AG04450 (cell line): ENCODE data around the gene SDHAF1. TPM values are rescaled to one million over a fixed set of nuclear protein-coding genes. Genes with fewer than 3 reads are reported as not detected.

Source experiments
- CTCF ChIA-PET: fragments of 300-600, 350-600 bp; formaldehyde crosslinking; extraction: SDS; loops from one replicate; lab custom pipeline; 2022; ENCODE audit warnings: antibody characterized with exemption, inconsistent platforms; lab: Charles Lee
- POLR2A ChIA-PET: fragments of 350-600 bp; formaldehyde crosslinking; extraction: SDS; loops from one replicate; lab custom pipeline; 2021; ENCODE audit warnings: antibody characterized with exemption, inconsistent platforms; lab: Yijun Ruan, JAX
- DNase-seq: peaks from one replicate; pipeline ENCODE4 v3.0.0-alpha.2; 2011; ENCODE audit warnings: low read depth, low spot score
- H3K27ac ChIP-seq: one replicate; pipeline ENCODE4 v1.5.1; 2012; ENCODE audit warnings: low read depth, low read length, control low read depth
- H3K27me3 ChIP-seq: one replicate; pipeline ENCODE4 v1.6.0; 2012; ENCODE audit warnings: low read length; ENCODE audit not compliant: control insufficient read depth, insufficient read depth
- H3K4me3 ChIP-seq: 2 replicates; pipeline ENCODE4 v1.5.1; 2011; ENCODE audit warnings: mild to moderate bottlenecking, low read depth, low read length, control low read depth
- H3K9me3 ChIP-seq: 2 replicates; pipeline ENCODE4 v1.5.1; 2012; ENCODE audit warnings: low read length; ENCODE audit not compliant: control insufficient read depth, insufficient read depth
- CTCF ChIP-seq: IDR thresholded peaks from 2 replicates; pipeline ENCODE4 v1.5.1; 2011; ENCODE audit warnings: low read depth, low read length, control low read depth, inconsistent platforms
- polyA plus RNA-seq: library from polyadenylated mRNA; depleted of rRNA; stranded (reverse); fragments of >200 nt; gene quantifications from 2 replicates; pipeline ENCODE4 v1.2.3, GENCODE V29; 2011

Gene SDHAF1
- polyA plus RNA-seq, 1 experiment, result 7.5 TPM

DNA sequence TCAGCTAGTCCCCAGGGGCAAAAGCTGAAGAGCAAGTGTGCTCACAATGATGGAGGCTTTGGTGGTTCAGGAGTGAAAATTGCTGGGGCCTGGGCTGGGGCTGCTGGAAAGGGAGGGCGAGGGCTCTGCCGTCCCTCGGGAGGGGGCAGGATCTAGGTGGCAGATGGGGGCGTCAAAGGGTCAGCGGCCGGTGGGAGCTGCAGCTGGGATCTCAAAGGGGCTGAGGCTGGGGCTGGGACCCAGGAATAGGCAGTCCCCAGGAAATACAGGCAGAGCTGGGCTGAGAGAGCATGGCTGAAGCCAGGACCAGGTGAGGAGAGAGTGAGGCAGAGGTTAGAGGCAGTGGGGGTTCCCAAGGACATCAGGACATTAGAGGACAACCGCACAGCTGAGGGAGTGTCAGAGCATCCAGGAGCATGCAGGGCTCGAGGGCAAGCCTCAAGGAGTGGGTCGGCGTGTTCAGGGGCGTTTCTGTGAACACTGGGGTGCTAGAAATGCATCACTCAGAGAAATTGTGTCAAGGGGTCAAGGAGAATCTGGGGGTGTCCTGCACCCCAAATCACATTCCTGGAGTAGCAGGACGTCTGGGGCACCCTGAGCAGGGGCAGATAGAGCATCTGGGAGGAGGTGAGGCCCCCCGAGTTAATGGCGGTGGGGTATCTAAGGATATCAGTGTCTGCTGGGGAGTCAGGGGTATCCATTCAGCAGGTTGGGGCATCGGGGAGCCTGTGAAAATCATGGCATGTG is 14.8 kb downstream of the SDHAF1 start:
- ChIA-PET CTCF (no interaction called here), POLR2A (interaction anchor here (0.6 kb wide), 1 partner anchor 32 kb away, joined by 4 read pairs; no protein-coding TSS in a partner anchor)
- Histone ChIP-seq H3K4me3 (peak overlapping the region; percentile 50), H3K27me3 (no peaks in the 10 kb centered on the region), H3K27ac (peak overlapping the region; percentile 11), H3K9me3 (no peaks in the 10 kb centered on the region)
- no peak for DNase-seq
- TF ChIP-seq CTCF, result no peak

DNA sequence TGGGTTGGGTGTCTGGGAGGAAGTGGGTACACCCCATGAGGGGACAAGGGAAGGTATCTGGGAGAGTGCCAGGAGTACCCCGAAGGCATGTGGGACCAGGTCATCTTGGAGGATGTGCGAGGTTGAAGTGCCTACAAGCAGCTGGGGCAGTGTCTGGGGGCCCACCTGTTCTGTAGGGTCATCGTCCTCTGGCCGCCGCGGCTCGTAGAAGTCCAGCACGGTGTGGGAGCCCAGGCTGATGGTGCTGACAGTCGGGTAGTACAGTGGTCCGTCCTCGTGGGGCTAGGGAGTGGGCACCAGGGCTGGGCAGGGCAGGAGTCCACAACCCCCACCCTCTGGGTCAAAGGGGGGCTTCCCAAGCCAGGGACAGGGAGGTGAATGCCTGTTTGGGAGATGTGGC is 15.4 kb downstream of the SDHAF1 start:
- Histone ChIP-seq H3K27ac (no peak overlapping the region), H3K9me3 (no peaks in the 10 kb centered on the region), H3K27me3 (no peaks in the 10 kb centered on the region), H3K4me3 (no peak overlapping the region)
- no peak for TF ChIP-seq CTCF
- POLR2A ChIA-PET, result no interaction called here
- CTCF ChIA-PET, result no interaction called here
- no peak for DNase-seq

- peak overlapping the region; percentile 2 for H3K27ac ChIP-seq
- ChIA-PET CTCF (interaction anchor here (1.0 kb wide), 1 partner anchor 132 kb away, joined by 3 read pairs; no protein-coding TSS in a partner anchor), POLR2A (interaction anchor here (0.6 to 1.1 kb wide), 4 partner anchors 10 to 41 kb away, joined by 3 to 18 read pairs (median 6); partner anchors contain the start of gene THAP8)
- no peaks in the 10 kb centered on the region for H3K27me3 ChIP-seq
- TF ChIP-seq CTCF, result no peak
- H3K9me3 ChIP-seq, result no peaks in the 10 kb centered on the region
- no peak for DNase-seq
- H3K4me3 ChIP-seq, result peak overlapping the region; percentile 89
Observed at GRCh38 chr19:36013280-36014011, 18.5 kb downstream of the SDHAF1 start.

DNA sequence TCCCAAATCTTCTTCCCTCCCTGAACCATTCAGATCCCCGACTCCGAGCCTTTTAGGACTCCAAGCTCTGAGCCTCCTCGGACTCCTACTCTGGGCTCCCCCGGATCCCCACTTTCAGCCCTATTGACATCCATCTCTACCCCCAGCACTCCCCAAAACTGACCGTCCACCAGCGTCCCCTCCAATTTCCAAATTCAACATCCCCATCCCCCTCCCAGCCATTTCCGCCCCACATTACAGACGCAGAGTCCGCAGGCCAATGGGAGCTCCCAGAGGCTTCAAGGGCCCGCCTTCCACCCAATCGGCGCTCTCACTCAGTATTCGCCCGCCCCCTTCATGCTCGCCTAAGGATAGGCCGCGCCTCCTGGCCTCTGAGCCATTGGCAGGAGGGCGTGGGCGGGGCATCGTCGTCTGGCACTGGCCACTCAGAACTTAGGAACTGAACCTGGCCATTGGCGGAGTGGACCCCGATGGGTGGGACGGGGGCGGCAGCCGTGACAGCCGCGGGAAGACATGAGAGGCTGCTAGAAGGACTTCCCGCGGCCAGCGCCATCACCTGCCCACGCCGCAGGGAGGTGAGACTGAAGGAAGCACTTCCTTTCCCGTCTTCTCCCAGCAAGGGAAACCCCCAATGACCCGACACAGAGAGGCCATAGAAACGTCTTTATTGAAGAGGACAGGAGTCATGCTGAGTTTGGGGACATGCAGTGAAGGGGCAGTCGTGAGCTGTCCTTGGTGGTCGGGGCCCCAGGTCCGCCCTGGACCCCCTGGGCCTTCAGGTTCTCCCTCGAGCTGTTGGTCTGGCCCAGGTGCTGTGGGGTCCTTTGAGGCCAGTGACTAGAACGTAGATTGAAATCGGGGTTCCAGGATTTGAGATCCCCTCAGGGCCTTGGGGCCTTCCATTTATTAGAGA is 19.3 kb downstream of the SDHAF1 start, which contains the start of gene ALKBH6:
TSS of gene ALKBH6 (minus strand) at position 202 of the 913 bp plus-strand sequence. CDS start 816 bp downstream, outside the sequence.
- CTCF ChIA-PET, result interaction anchor here (1.0 kb wide), 1 partner anchor 132 kb away, joined by 3 read pairs; no protein-coding TSS in a partner anchor
- POLR2A ChIA-PET, result interaction anchor here (0.6 to 1.1 kb wide), 5 partner anchors 11 to 154 kb away, joined by 3 to 18 read pairs (median 3); partner anchors contain the start of gene THAP8
- no peak for TF ChIP-seq CTCF
- peak; percentile 93 for DNase-seq
- Histone ChIP-seq H3K4me3 (peak within 1 kb of the TSS; percentile 89), H3K9me3 (no peaks in the 10 kb centered on the region), H3K27me3 (no peaks in the 10 kb centered on the region), H3K27ac (peak within 1 kb of the TSS; percentile 2)
